GM10266 (cell line): Measurements from ENCODE around the gene MIER2.
"Not testable (repeated sequence)": the region's sequence is repeated elsewhere in the genome, so short reads cannot be mapped to it uniquely, and the experiment has no call there.

ENCODE experiments used
- DNase-seq: peaks from one replicate; pipeline ENCODE4 v3.0.0; 2012; ENCODE audit errors: extremely low spot score
- CTCF ChIP-seq: IDR thresholded peaks from 2 replicates; pipeline ENCODE4 v1.5.1; 2012; ENCODE audit warnings: mild to moderate bottlenecking, low read depth; ENCODE audit not compliant: control insufficient read depth, insufficient read depth; ENCODE audit errors: missing control alignments

The MIER2 gene

GRCh38 chr19:273393-273792 lies 71.2 kb downstream of the MIER2 start:
- no peak for DNase-seq
- no peak for TF ChIP-seq CTCF

- TF ChIP-seq CTCF = no peak
- peak; percentile 5 for DNase-seq
These were observed 72.7 kb downstream of the MIER2 start for GRCh38 chr19:271856-272255.

DNA sequence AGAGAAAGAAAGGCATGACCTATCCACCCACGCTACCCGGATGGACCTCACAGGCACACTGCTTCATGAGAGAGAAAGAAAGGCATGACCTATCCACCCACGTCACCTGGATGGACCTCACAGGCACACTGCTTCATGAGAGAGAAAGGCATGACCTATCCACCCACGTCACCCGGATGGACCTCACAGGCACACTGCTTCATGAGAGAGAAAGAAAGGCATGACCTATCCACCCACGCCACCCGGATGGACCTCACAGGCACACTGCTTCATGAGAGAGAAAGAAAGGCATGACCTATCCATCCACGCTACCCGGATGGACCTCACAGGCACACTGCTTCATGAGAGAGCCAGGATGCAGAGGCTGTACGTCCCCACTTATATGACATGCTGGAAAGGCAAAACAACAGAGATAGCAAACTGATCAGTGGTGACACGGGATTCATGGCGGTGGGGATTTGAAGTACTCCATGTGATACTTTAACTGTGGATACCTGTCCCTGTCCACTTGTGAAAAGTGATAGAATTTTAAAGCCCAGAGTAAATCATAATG lies 73.8 kb downstream of the MIER2 start:
- DNase-seq = not testable (repeated sequence)

DNA sequence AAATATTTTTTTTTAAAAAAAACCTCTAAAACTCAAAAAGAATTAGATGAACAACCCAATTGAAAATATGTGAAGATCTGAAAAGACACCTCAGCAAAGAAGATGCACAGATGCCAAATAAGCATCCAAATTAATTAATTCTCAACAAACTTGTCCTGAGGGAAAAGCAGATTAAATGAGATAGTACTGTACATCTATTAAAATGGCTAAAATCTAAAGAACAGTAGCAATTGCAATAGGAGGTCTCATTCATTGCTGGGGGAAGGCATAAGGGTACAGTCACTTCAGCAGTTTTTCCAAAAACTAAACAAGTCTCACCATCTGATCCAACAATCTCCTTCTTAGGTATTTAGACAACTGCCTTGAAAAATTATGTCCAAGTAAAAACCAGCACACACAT lies 75.4 kb downstream of the MIER2 start:
- no peak for TF ChIP-seq CTCF
- peak; percentile 1 for DNase-seq

GRCh38 chr19:262125-262524 lies 82.5 kb downstream of the MIER2 start:
- peak; percentile 42 for DNase-seq
- no peak for TF ChIP-seq CTCF

DNA sequence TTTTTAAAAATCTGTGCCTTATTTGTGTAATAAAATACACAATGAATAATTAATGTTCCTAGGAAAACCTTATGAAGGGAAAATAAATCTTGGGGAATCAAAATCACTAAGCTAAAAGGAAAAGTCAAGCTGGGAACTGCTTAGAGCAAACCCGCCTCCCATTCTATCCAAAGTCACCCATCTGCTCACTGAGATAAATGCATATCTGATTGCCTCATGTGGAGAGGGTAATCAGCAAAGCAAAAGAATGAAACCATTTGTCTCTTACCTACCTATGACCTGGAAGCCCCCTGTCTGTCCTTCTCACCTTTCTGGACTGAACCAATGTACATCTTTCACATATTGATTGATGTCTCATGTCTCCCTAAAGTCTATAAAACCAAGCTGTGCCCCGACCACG lies 87.8 kb downstream of the MIER2 start:
- not testable (repeated sequence) for DNase-seq
